GM10847 (cell line): ENCODE results near the gene USP48.

Experiments
- POLR2A ChIP-seq: IDR thresholded peaks from 2 replicates; pipeline ENCODE4 v1.6.1; 2011; ENCODE audit not compliant: insufficient read length; ENCODE audit errors: extremely low read depth

The USP48 gene

GRCh38 chr1:21636029-21636428 is 146.9 kb downstream of the USP48 start:
- no peak for TF ChIP-seq POLR2A

GRCh38 chr1:21634806-21635535 is 148.0 kb downstream of the USP48 start:
- no peak for TF ChIP-seq POLR2A

- no peak for TF ChIP-seq POLR2A
Measured at GRCh38 chr1:21633992-21634805, 148.8 kb downstream of the USP48 start.

GRCh38 chr1:21633141-21633755 is 149.7 kb downstream of the USP48 start:
- no peak for TF ChIP-seq POLR2A

- no peak for TF ChIP-seq POLR2A
Measured at GRCh38 chr1:21631944-21632887, 150.7 kb downstream of the USP48 start.

GRCh38 chr1:21630571-21631343 is 152.2 kb downstream of the USP48 start:
- TF ChIP-seq POLR2A: no peak

- no peak for TF ChIP-seq POLR2A
Measured at GRCh38 chr1:21629971-21630370, 153.0 kb downstream of the USP48 start.

GRCh38 chr1:21628798-21629393 is 154.1 kb downstream of the USP48 start:
- no peak for TF ChIP-seq POLR2A
